Measurements from ENCODE around the gene MAP4K3. TPM values are rescaled to one million over a fixed set of nuclear protein-coding genes. Genes with fewer than 3 reads are reported as not detected.
A peak's percentile ranks its signal among the peaks of the same experiment; 100 is the strongest.

MAP4K3 gene
- total and polyA plus RNA-seq, 9 of the 15 experiments (the other 6 are each of a cell fraction or from before 2014, with no cell fraction given), result 3.1 to 30.0 (median 16.9) TPM

DNA sequence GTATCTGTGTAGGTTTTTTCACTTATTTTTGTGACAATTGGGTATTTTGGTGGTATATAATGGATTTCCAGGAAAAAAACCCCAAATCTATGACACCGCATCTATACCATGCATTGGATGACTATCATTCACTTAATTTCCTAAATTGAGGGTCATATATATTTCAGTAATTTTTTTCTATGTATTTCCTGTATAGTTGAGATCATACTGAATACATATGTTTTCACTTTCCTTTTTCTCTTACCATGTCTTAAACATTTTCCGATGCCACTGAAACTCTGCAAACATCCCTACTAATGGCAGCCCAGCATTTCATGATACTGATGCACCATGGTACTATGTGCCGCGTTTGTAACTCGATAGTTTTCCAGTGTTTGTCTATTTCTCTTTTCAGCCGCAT is 233.7 kb downstream of the MAP4K3 start:
- FAIRE-seq, result no peak
- intact Hi-C loops (cut with micrococcal nuclease) (no loop called here), in situ Hi-C loops (cut with MboI) (no loop called here)
- peak overlapping the region; percentile 75 for H2AFZ ChIP-seq (ENCODE audit: low read depth, low read length)
- WGBS (ENCODE audit: insufficient coverage, low coverage, missing lambda C conversion rate), result 73% methylated on average over 6 of the region's 6 CpGs
- no peaks in the 10 kb centered on the region for H3K36me3 ChIP-seq (ENCODE audit: control insufficient read depth, insufficient read depth, low read length)
- DNase-seq (ENCODE audit: extremely low read depth in 1 of 4, low spot score in 3 of 4), result no peak
- H3K4me2 ChIP-seq (ENCODE audit: insufficient read depth, low read length), result no peak overlapping the region
- ChIA-PET POLR2A (interaction anchor here (1.8 kb wide), 1 partner anchor 9 kb away, joined by 5 read pairs; no protein-coding TSS in a partner anchor), CTCF (ENCODE audit: low intra/inter-chr PET ratio) (no interaction called here)
- no peak for ATAC-seq
- H3K27ac ChIP-seq (ENCODE audit: extremely low read depth, low read depth, low read length), result no peak overlapping the region
- H3K4me3 ChIP-seq, result no peak overlapping the region
- H3K9ac ChIP-seq (ENCODE audit: insufficient read depth in 1 of 2, low read depth in 2 of 2, low read length in 2 of 2), result no peak overlapping the region
- H4K20me1 ChIP-seq (replicated peaks; ENCODE audit: control insufficient read depth, insufficient read depth, low read length), result no peaks in the 10 kb centered on the region
- no peaks in the 10 kb centered on the region; a peak in 2 of 5 replicates for H3K4me1 ChIP-seq (replicated peaks in 1 of 2; ENCODE audit: control insufficient read depth in 2 of 2, insufficient read depth in 2 of 2, low read length in 2 of 2)
- no TSS peak for BruUV-seq (replicated peaks)
- no peaks in the 10 kb centered on the region for H3K9me3 ChIP-seq (replicated peaks; ENCODE audit: control insufficient read depth, insufficient read depth, low read depth, low read length)
- no peak for TF ChIP-seq EHMT2 (IDR thresholded peaks at IDR 0.05)
- no peaks in the 10 kb centered on the region for H3K27me3 ChIP-seq (ENCODE audit: control insufficient read depth in 2 of 2, insufficient read depth in 2 of 2, low read length in 2 of 2)
- no peaks in the 10 kb centered on the region for H3K9me1 ChIP-seq (ENCODE audit: control insufficient read depth, insufficient read depth, low read length)
- no peaks in the 10 kb centered on the region for H3K79me2 ChIP-seq (ENCODE audit: control insufficient read depth, insufficient read depth, low read length)

GRCh38 chr2:39202639-39203369 is 234.3 kb downstream of the MAP4K3 start:
- H3K9me3 ChIP-seq (replicated peaks; ENCODE audit: control insufficient read depth, insufficient read depth, low read depth, low read length), result 0 out of 2 replicates have a peak, but pooled peaks cover 1% of the 10 kb centered on the region
- H4K20me1 ChIP-seq (replicated peaks; ENCODE audit: control insufficient read depth, insufficient read depth, low read length), result no peaks in the 10 kb centered on the region
- H3K4me1 ChIP-seq (replicated peaks in 1 of 2; ENCODE audit: control insufficient read depth in 2 of 2, insufficient read depth in 2 of 2, low read length in 2 of 2), result no peaks in the 10 kb centered on the region; a peak in 2 of 5 replicates
- H3K4me3 ChIP-seq, result no peak overlapping the region
- CTCF ChIA-PET (ENCODE audit: low intra/inter-chr PET ratio), result no interaction called here
- FAIRE-seq, result no peak
- H3K9ac ChIP-seq (ENCODE audit: insufficient read depth in 1 of 2, low read depth in 2 of 2, low read length in 2 of 2), result no peak overlapping the region
- H3K36me3 ChIP-seq (ENCODE audit: control insufficient read depth, insufficient read depth, low read length), result no peaks in the 10 kb centered on the region
- no peaks in the 10 kb centered on the region for H3K9me1 ChIP-seq (ENCODE audit: control insufficient read depth, insufficient read depth, low read length)
- WGBS (ENCODE audit: insufficient coverage, low coverage, missing lambda C conversion rate), result 15% methylated on average over 1 of the region's 1 CpG
- no peaks in the 10 kb centered on the region for H3K27me3 ChIP-seq (ENCODE audit: control insufficient read depth in 2 of 2, insufficient read depth in 2 of 2, low read length in 2 of 2)
- in situ Hi-C loops (cut with MboI), result no loop called here
- intact Hi-C loops (cut with micrococcal nuclease), result no loop called here
- H3K79me2 ChIP-seq (ENCODE audit: control insufficient read depth, insufficient read depth, low read length), result no peaks in the 10 kb centered on the region
- no peak overlapping the region for H3K4me2 ChIP-seq (ENCODE audit: insufficient read depth, low read length)
- H2AFZ ChIP-seq (ENCODE audit: low read depth, low read length), result peak overlapping the region; percentile 42; the same call in 1 of the 2 replicates
- peak in 1 of 4 experiments; percentile 9 for DNase-seq (ENCODE audit: extremely low read depth in 1 of 4, low spot score in 3 of 4)
- peak; percentile 51 for TF ChIP-seq ZNF316 (IDR thresholded peaks at IDR 0.05)
- no peak for TF ChIP-seq ZKSCAN8 (CRISPR knock-in tag; IDR thresholded peaks at IDR 0.05)
- TF ChIP-seq ATF3 (IDR thresholded peaks at IDR 0.05), result peak; percentile 25; the same call in 1 of the 2 replicates
- no peak for TF ChIP-seq ATF3 (CRISPR knock-in tag; conservative IDR thresholded peaks at IDR 0.05)
- no peak for TF ChIP-seq BMI1 (IDR thresholded peaks at IDR 0.05; ENCODE audit: low read length)
- TF ChIP-seq MAFF (IDR thresholded peaks at IDR 0.05; ENCODE audit: low read length), result 0 out of 2 replicates have a peak, but pooled peaks have one; percentile 6
- no peak for TF ChIP-seq LARP7 (IDR thresholded peaks at IDR 0.05)
- TF ChIP-seq MAZ (CRISPR knock-in tag; conservative IDR thresholded peaks at IDR 0.05 in 1 of 2, IDR thresholded peaks at IDR 0.05 in 1 of 2), result no peak
- TF ChIP-seq CREB1 (IDR thresholded peaks at IDR 0.05), result no peak
- TF ChIP-seq CREB1 (CRISPR knock-in tag; IDR thresholded peaks at IDR 0.05), result no peak
- peak; percentile 52 for TF ChIP-seq C11orf30 (IDR thresholded peaks at IDR 0.05; ENCODE audit: low read depth)
- no peak for TF ChIP-seq SIX5 (IDR thresholded peaks at IDR 0.05; ENCODE audit: borderline replicate concordance in 1 of 2, insufficient read depth in 1 of 2, low read depth in 1 of 2, low read length in 2 of 2)
- no TSS peak for BruUV-seq (replicated peaks)
- ATAC-seq, result peak; percentile 69
- POLR2A ChIA-PET, result interaction anchor here (1.8 kb wide), 1 partner anchor 9 kb away, joined by 5 read pairs; no protein-coding TSS in a partner anchor
- H3K27ac ChIP-seq (ENCODE audit: extremely low read depth, low read depth, low read length), result no peak overlapping the region
